ENCODE results near the gene FAM222A.

The FAM222A gene

DNA sequence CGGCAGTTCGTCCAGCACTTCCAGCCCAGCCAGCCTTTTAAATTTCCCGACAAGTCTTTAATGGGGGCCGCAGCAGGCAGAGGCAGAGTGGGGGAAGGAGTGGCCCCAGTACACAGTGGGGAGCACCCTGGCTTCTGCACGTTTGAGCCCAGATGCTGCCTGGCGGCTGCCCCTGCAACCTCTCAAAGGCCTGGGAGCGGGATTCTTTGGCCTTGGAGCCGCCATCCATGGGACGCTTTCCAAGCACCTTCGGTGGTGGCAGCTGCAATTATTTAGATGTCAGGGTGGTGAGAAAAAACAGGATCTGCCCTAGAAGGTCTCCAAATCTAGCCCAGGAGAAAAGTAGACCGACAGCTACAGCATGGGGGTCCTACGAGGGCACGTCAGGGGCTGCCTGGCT lies 46.0 kb downstream of the FAM222A start:
- no peaks in the 10 kb centered on the region for H4K20me1 ChIP-seq (ENCODE audit: low read depth, low read length)
- no peak overlapping the region for H3K27ac ChIP-seq (ENCODE audit: low read depth, low read length)
- H3F3A ChIP-seq (ENCODE audit: insufficient read depth) = no peaks in the 10 kb centered on the region
- H3K9ac ChIP-seq (ENCODE audit: low read length) = no peak overlapping the region
- H3K4me2 ChIP-seq (ENCODE audit: low read depth, low read length, poor library complexity, severe bottlenecking) = no peak overlapping the region
- H3K9me2 ChIP-seq (replicated peaks; ENCODE audit: insufficient read depth, low read length) = no peaks in the 10 kb centered on the region
- H3K9me3 ChIP-seq (ENCODE audit: insufficient read depth, low read length) = 0 out of 2 replicates have a peak, but pooled peaks cover 4% of the 10 kb centered on the region
- no peak overlapping the region for H2AFZ ChIP-seq (ENCODE audit: low read depth, low read length, severe bottlenecking)
- no peaks in the 10 kb centered on the region for H3K27me3 ChIP-seq (ENCODE audit: low read length)
- H3K36me3 ChIP-seq (ENCODE audit: low read length) = no peaks in the 10 kb centered on the region
- no peak overlapping the region for H3K4me3 ChIP-seq (ENCODE audit: insufficient read depth, low read length, poor library complexity, severe bottlenecking)
- no peaks in the 10 kb centered on the region for H3K79me2 ChIP-seq (ENCODE audit: insufficient read depth, low read length)
- TF ChIP-seq EZH2phosphoT487 (conservative IDR thresholded peaks at IDR 0.05; ENCODE audit: low read length) = no peak
- TF ChIP-seq, protein P1, sequence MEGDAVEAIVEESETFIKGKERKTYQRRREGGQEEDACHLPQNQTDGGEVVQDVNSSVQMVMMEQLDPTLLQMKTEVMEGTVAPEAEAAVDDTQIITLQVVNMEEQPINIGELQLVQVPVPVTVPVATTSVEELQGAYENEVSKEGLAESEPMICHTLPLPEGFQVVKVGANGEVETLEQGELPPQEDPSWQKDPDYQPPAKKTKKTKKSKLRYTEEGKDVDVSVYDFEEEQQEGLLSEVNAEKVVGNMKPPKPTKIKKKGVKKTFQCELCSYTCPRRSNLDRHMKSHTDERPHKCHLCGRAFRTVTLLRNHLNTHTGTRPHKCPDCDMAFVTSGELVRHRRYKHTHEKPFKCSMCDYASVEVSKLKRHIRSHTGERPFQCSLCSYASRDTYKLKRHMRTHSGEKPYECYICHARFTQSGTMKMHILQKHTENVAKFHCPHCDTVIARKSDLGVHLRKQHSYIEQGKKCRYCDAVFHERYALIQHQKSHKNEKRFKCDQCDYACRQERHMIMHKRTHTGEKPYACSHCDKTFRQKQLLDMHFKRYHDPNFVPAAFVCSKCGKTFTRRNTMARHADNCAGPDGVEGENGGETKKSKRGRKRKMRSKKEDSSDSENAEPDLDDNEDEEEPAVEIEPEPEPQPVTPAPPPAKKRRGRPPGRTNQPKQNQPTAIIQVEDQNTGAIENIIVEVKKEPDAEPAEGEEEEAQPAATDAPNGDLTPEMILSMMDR (IDR thresholded peaks at IDR 0.05; ENCODE audit: insufficient read depth, low read length, poor library complexity, severe bottlenecking) = no peak

DNA sequence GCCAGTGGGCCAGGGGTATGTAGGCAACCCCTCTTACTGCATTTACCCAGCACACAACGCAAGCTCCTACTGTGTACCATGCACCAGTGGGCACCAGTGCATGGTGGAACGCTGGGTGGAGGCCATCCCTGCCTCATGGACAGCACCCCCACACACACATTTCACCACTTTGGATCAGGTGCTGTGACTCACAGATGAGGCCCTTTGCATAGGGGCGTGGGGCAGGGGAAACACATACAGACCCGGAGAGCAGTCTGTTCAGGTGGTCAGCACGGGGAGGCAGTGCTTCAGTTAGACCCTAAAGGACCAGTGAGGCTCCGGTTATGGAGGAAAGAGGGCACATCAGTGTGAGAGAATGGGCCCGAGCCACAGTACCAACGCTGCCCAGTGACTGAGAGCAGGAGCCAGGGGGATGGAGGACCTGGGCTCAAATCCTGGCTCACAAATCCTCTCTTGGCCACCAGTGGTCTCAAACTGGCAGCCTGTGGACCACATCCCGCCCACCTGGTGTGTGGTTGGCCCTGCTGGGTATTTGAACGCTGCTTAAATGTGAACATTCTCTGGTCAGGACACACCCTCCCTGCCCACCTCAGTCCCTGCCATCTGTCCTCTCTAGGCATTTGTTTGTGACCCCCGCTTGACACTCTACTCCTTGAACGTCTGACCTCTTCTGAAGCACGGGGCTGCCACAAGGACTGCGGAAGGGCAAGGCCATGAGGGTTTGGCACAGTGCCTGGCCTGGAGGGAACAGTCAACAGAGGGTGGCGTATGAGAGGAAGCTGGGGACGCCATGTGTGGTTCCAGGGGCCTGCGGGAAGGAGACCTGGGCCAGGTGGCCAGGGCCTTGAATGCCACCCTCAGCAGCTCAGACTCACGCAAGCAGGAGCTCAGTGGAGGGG lies 46.7 kb downstream of the FAM222A start:
- Histone ChIP-seq H3K27me3 (ENCODE audit: low read length) (no peaks in the 10 kb centered on the region), H3K9me2 (replicated peaks; ENCODE audit: insufficient read depth, low read length) (no peaks in the 10 kb centered on the region), H3K27ac (ENCODE audit: low read depth, low read length) (no peak overlapping the region), H3K4me2 (ENCODE audit: low read depth, low read length, poor library complexity, severe bottlenecking) (no peak overlapping the region), H3F3A (ENCODE audit: insufficient read depth) (no peaks in the 10 kb centered on the region), H3K36me3 (ENCODE audit: low read length) (no peaks in the 10 kb centered on the region), H3K9me3 (ENCODE audit: insufficient read depth, low read length) (0 out of 2 replicates have a peak, but pooled peaks cover 4% of the 10 kb centered on the region), H4K20me1 (ENCODE audit: low read depth, low read length) (no peaks in the 10 kb centered on the region), H3K9ac (ENCODE audit: low read length) (no peak overlapping the region), H3K4me3 (ENCODE audit: insufficient read depth, low read length, poor library complexity, severe bottlenecking) (no peak overlapping the region), H2AFZ (ENCODE audit: low read depth, low read length, severe bottlenecking) (no peak overlapping the region), H3K79me2 (ENCODE audit: insufficient read depth, low read length) (no peaks in the 10 kb centered on the region)
- no peak for TF ChIP-seq EZH2phosphoT487 (conservative IDR thresholded peaks at IDR 0.05; ENCODE audit: low read length)
- TF ChIP-seq, protein P1 (IDR thresholded peaks at IDR 0.05; ENCODE audit: insufficient read depth, low read length, poor library complexity, severe bottlenecking) = no peak

DNA sequence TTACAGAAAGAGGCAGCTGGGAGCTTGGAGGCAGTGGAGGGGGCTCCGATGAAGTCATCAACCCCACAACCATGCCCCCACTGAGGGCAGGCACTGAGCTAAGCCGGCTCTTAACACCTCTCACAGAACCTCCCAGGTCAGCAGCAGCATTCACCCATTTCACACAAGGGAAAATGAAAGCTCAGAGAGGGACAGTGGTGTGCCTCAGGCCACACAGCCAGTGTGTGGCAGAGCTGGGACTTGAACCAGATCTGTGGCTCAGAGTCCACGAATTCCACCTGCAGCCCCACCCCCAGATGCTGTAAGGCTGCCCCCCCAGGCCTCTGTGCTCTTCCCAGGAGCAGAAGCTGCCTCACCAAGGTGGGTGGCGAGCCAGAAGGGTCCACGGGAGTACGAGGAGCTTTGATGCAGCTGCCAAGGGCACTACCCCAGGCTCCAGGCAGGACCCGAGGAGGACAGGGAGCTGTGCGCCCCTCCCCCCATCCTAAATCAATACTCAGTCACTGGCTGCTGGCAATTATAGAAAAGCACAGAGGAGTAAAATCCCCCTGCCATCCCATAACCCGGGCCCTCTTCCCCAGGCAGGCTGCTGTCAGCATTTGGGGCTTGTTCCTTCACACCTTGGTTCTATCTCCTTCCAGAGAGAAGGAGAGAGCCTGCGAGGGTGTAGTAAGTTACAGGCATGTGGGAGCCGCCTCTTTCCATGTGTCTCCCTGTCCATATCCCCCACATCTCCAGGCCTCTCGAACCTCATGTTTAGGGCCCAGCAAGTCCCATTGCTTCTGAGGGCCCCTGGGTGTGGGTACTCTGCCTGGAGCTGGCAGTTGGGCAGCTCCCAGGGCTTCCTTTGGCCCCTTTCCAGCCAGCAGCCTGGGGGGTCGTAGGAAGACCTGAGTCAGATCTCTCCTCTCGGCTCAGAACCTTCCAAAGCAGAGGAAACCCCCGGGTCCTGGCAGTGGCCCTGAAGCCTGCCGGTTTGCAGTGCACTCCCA lies 47.6 kb downstream of the FAM222A start:
- Histone ChIP-seq H2AFZ (ENCODE audit: low read depth, low read length, severe bottlenecking) (no peak overlapping the region), H3K36me3 (ENCODE audit: low read length) (no peaks in the 10 kb centered on the region), H3F3A (ENCODE audit: insufficient read depth) (no peaks in the 10 kb centered on the region), H3K9me2 (replicated peaks; ENCODE audit: insufficient read depth, low read length) (no peaks in the 10 kb centered on the region), H3K9ac (ENCODE audit: low read length) (no peak overlapping the region), H3K27me3 (ENCODE audit: low read length) (no peaks in the 10 kb centered on the region), H4K20me1 (ENCODE audit: low read depth, low read length) (no peaks in the 10 kb centered on the region), H3K9me3 (ENCODE audit: insufficient read depth, low read length) (0 out of 2 replicates have a peak, but pooled peaks cover 4% of the 10 kb centered on the region), H3K4me3 (ENCODE audit: insufficient read depth, low read length, poor library complexity, severe bottlenecking) (no peak overlapping the region), H3K79me2 (ENCODE audit: insufficient read depth, low read length) (no peaks in the 10 kb centered on the region), H3K27ac (ENCODE audit: low read depth, low read length) (no peak overlapping the region), H3K4me2 (ENCODE audit: low read depth, low read length, poor library complexity, severe bottlenecking) (no peak overlapping the region)
- TF ChIP-seq EZH2phosphoT487 (conservative IDR thresholded peaks at IDR 0.05; ENCODE audit: low read length) = no peak
- TF ChIP-seq, protein P1 (IDR thresholded peaks at IDR 0.05; ENCODE audit: insufficient read depth, low read length, poor library complexity, severe bottlenecking) = no peak

Measured in SU-DHL-6 (cell line).